ENCODE measurements around the gene MEIS1.
A peak's percentile ranks its signal among the peaks of the same experiment; 100 is the strongest.

MEIS1 gene

GRCh38 chr2:66506265-66506664 lies 71.3 kb downstream of the MEIS1 start:
- FAIRE-seq = no peak
- DNase-seq (ENCODE audit: low spot score) = no peak

DNA sequence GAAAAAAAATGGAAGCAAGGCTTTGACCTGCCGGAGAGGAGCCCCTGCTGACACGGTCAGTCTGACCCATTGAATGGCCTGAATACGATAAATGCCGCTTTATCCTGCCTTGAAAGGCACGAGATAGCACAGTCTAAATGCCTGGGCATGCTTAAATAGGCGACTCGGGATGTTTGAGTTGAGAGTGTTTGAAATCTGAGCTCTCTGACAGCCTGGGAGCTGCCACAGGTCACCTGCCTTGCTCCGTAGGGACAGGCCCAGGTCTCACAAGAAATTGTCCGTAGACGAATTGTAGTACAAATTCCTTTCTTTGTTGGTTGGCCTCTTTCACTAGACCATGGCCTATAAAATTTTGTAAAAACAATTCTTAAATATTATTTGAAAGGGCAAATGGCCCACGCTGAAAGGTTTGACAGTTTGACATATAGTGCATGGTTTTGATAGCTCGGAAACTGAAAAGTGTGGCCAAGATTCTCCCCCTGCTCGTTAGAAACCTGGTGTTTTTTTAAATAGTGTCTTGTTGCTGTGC lies 72.8 kb downstream of the MEIS1 start:
- FAIRE-seq (no peak), DNase-seq (ENCODE audit: low spot score) (no peak)

- DNase-seq (ENCODE audit: low spot score) (no peak), FAIRE-seq (no peak)
These were observed 73.7 kb downstream of the MEIS1 start for GRCh38 chr2:66508484-66509071.

GRCh38 chr2:66509326-66509811 lies 74.4 kb downstream of the MEIS1 start:
- no peak for FAIRE-seq

DNA sequence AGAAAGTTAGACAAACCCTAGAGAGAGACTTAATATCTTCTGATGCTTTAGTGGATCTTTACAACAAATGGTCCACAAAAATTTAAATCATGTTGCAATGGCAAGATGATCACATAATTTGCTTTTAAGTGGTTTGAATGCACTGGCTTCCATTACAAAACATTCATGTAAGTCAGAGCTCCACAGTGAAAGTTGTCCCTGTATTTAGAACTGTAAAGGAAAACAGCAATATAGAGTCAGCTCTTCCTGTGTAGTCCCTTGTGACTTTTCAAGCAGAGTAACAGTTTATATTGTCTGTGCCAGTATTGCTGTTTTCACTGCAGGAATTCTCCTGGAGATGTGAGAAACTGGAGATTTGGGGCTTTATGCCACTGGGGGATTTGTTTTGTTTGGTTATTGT lies 77.7 kb downstream of the MEIS1 start:
- FAIRE-seq (no peak), DNase-seq (ENCODE audit: low spot score) (no peak)

More at GRCh38 chr2:66509326-66509811, 74.4 kb downstream of the MEIS1 start:
- no peak for DNase-seq (ENCODE audit: low spot score)

DNA sequence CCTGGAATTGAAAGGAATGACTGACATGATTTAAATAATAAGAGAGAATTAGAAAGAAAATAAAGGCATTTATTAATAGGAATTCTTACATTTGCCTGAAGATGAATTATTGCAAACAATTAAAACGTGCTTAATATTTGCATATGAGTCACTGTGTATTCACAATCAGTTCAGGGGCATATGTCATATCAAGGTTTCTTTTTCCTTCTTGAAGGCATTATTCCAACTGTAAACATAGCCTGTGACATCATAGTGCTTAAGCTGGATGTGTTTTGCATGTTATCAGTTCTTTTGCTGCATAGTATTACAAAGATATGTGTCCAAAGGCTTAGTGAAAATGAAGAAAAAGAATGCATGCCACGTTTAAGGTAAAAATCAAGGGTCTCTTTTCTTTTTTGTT lies 80.8 kb downstream of the MEIS1 start:
- no peak for FAIRE-seq

DNA sequence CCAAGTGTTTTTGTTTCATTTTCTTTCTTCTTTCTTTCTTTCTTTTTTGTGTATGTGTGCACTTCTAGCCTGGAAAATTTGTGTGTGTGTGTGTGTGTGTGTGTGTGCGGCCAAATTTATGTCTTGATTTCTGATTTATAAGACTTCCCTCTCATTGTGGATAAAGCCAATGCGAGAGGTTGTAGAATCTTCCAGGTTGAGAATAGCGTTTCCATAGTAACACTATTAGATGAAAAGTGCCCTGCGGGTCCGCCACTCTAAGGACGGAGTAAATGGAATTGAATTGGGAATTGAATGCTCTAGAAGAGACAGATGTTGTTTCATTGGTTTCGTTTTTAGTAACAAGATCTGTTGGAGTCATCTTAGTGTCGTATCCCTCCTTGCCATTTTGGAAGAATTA lies 81.6 kb downstream of the MEIS1 start:
- FAIRE-seq = no peak
- no peak for DNase-seq (ENCODE audit: low spot score)

More for the DNA sequence above, 80.8 kb downstream of the MEIS1 start:
- no peak for DNase-seq (ENCODE audit: low spot score)

DNA sequence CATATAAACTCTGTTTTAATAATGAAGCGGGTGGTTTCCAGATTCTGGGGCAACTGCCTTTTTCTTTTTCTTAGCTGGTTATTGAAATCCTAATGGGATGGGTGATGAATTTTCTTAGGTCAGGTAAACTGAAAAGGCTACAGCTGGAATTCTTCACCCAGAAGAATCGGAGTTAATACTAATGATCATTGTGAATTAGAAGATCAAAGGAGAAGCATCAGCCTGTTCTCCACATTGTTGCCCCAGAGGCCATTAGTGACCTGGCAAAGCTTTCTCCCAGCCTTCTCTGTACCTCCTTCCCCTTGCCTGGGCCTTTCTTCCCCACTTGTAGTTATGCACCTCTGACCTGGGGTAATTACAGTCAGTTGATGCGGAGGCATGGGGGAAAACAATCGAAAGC lies 82.8 kb downstream of the MEIS1 start:
- FAIRE-seq (no peak), DNase-seq (ENCODE audit: low spot score) (no peak)

GRCh38 chr2:66519264-66519843 lies 84.4 kb downstream of the MEIS1 start:
- FAIRE-seq (no peak), DNase-seq (ENCODE audit: low spot score) (no peak)

DNA sequence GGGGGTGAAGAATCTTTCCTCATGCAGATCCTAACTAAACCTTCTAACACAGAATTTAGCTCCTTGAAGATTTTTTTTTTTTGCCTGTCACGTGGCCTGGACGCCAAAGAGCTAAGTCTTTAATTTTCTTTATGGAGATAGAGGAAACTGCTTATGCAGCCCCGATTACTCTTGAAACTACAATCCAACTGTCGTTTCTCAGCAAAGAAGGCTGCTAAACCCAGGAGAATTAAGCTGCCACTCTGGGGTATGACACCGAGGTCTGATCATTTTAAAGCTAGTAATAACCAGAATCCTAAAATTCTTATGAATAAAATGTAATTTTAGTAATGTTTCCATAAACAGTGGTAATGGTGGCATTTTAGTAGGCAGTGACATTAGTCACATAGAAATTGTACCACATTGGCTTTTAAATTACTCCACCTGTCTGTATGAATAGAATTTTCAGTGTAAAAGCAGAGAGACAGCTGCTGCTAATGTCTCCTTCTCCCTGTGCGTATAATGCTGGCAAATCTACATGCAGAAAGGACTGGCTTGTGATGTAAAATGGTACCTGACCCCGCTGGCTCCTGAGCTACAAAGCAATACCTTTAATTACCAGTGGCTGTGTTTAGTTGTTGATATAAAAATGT lies 86.5 kb downstream of the MEIS1 start:
- FAIRE-seq (no peak), DNase-seq (ENCODE audit: low spot score) (no peak)

GRCh38 chr2:66522611-66523376 lies 87.9 kb downstream of the MEIS1 start:
- no peak for DNase-seq (ENCODE audit: low spot score)
- no peak for FAIRE-seq

DNA sequence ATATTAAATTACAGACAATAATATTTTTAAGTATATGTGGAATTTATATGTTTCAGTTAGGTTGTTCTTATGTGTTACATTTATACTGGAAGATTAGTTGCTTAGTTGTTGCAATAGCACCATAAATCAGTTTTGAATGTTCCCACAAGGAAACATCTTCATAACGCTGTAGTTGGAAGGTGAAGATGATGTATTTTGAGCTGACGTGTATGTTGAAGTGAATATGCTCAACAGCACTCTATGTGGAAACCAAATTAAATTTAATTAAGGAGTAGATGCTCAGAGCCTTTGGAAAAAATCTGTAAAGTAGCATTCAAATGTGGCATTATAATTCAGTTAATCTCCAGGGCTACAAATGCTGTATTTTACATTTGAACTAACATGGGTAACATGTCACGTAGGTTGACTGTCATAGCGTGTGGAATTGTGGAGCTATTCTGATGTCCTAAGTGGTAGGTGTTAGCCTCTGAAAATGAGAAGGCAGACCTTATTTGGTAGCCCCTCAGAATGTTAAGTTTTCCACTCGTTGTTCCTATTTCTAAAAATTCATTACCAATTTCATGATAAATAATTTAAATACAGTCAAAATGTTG lies 88.5 kb downstream of the MEIS1 start:
- DNase-seq (ENCODE audit: low spot score) (no peak), FAIRE-seq (no peak)

GRCh38 chr2:66523990-66524389 lies 89.1 kb downstream of the MEIS1 start:
- FAIRE-seq (no peak), DNase-seq (ENCODE audit: low spot score) (no peak)

- FAIRE-seq = no peak
These were observed 90.7 kb downstream of the MEIS1 start for GRCh38 chr2:66525606-66526005.

DNA sequence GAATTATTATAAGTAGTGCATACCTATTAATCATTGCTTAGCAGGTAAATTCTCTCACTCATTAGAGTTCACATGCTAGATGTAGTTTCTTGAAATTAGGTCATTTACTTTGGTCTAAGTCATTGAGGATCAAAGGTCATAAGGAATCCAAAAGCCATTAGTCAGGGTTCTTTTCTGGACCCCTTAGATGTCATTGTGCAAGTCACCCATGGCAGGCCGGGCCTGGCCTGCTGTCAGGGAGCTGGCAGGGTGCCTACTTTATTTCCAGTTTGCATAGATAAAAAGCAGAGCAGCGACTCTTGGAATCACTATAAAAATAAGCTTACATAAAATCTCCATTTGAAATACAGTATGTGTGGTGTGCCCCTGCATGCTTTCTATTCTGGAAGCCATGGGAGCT lies 91.3 kb downstream of the MEIS1 start:
- DNase-seq (ENCODE audit: low spot score) = no peak
- no peak for FAIRE-seq

More at GRCh38 chr2:66525606-66526005, 90.7 kb downstream of the MEIS1 start:
- no peak for DNase-seq (ENCODE audit: low spot score)

DNA sequence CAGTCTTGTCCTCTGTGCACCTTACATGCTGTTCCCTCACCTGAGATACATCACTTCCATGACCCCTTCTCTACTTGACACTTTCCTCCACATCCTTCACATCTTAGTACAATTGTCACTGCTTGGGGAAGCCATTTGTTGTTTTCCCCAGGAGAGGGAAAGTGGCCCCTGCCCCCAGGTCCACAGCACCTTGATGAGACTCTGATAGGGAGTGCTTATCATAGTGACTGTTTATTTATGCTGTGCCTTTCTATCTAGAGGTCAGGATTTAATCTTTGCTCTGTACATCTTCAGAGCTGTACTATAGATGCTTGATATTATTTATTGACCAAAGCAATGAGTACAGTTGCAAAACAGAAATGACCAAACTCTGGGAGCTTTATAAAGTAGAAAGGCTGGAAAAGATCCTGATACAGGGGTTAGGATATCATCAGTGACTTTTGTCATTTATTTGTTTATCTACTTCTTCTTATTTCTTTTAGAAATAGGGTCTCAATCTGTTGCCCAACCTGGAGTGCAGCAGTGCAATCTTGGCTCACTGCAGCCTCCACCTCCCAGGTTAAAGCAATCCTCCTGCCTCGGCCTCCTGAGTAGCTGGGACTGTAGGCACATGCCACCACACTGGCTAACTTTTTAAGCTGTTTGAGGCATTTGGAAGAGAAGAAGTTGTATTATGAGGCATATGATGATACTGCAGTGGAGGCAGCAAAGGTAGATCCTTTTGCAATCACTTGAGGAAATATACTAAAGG lies 94.2 kb downstream of the MEIS1 start:
- no peak for DNase-seq (ENCODE audit: low spot score)
- FAIRE-seq = no peak

- FAIRE-seq (no peak), DNase-seq (ENCODE audit: low spot score) (no peak)
These were observed 95.7 kb downstream of the MEIS1 start for GRCh38 chr2:66530651-66531050.

GRCh38 chr2:66531155-66531554 lies 96.2 kb downstream of the MEIS1 start:
- DNase-seq (ENCODE audit: low spot score) (no peak), FAIRE-seq (peak; percentile 5)

DNA sequence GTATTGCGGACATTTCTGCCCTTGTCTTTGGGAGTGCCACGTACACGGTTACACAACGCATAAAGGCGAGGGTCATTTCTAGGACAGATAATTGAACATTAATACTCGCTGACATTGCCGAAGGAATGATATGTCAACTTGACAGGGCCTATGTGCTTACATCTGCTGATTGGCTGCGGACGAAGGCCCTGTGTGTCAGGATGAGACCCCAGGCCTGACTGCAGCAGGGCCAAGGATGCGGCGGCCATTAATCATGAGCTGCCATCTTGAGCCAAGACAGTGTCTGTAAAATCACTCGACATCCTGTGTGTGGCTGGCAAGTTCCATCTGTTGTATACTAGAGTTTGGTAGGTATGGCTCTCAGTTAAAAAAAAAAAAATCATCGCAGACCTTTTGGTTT lies 96.6 kb downstream of the MEIS1 start:
- no peak for DNase-seq (ENCODE audit: low spot score)
- FAIRE-seq = no peak

GRCh38 chr2:66532972-66533868 lies 98.3 kb downstream of the MEIS1 start:
- DNase-seq (ENCODE audit: low spot score) (no peak), FAIRE-seq (no peak)

Measured in urothelium cell line (cell line).